DND-41 (cell line): ENCODE data around the gene ATP1A2.

Source experiments
- ATAC-seq: fragments of 200-7000 bp; cut with Tn5 transposase; 3 replicates; pipeline ENCODE4 v1.9.1; 2021; ENCODE audit warnings: low read depth; ENCODE audit not compliant: insufficient read depth
- DNase-seq: peaks from one replicate; pipeline ENCODE4 v3.0.0-alpha.2; 2020
- H2AFZ ChIP-seq: 2 replicates; pipeline ENCODE4 v1.6.0; 2012; ENCODE audit warnings: low read depth, low read length
- H3K27ac ChIP-seq: 2 replicates; pipeline ENCODE4 v1.5.1; 2012; ENCODE audit warnings: low read length, inconsistent platforms
- H3K27me3 ChIP-seq: fragments of 200-600 bp; sonication (generic); 2 replicates; pipeline ENCODE4 v1.6.0; 2012; ENCODE audit warnings: low read length, mild to moderate bottlenecking, inconsistent platforms; ENCODE audit not compliant: insufficient read depth, poor library complexity
- H3K36me3 ChIP-seq: 2 replicates; pipeline ENCODE4 v1.5.1; 2012; ENCODE audit warnings: low read length, inconsistent platforms; ENCODE audit not compliant: insufficient read depth
- H3K4me1 ChIP-seq: 2 replicates; pipeline ENCODE4 v1.5.1; 2012; ENCODE audit warnings: mild to moderate bottlenecking, low read length; ENCODE audit not compliant: insufficient read depth
- H3K4me2 ChIP-seq: 2 replicates; pipeline ENCODE4 v1.6.0; 2012; ENCODE audit warnings: mild to moderate bottlenecking, moderate library complexity, low read length, inconsistent platforms; ENCODE audit not compliant: insufficient read depth
- H3K4me3 ChIP-seq, 2 experiments: fragments of 200-600 bp in 1 of 2; shearing (Covaris generic) in 1 of 2; 2 replicates each; pipeline ENCODE4 v1.5.1; 2012 to 2016; ENCODE audit warnings: inconsistent platforms in 2 of 2, low read length in 2 of 2, mild to moderate bottlenecking in 2 of 2, low read depth in 1 of 2, moderate library complexity in 1 of 2
- H3K79me2 ChIP-seq: 2 replicates; pipeline ENCODE4 v1.6.0; 2012; ENCODE audit warnings: low read length, inconsistent platforms; ENCODE audit not compliant: insufficient read depth
- H3K9ac ChIP-seq: 2 replicates; pipeline ENCODE4 v1.6.0; 2012; ENCODE audit warnings: low read depth, mild to moderate bottlenecking, inconsistent platforms, low read length, moderate library complexity
- H3K9me3 ChIP-seq: 2 replicates; pipeline ENCODE4 v1.5.1; 2012; ENCODE audit warnings: low read length, moderate library complexity, mild to moderate bottlenecking, inconsistent platforms; ENCODE audit not compliant: insufficient read depth, severe bottlenecking
- H4K20me1 ChIP-seq: 2 replicates; pipeline ENCODE4 v1.6.0; 2012; ENCODE audit warnings: low read length; ENCODE audit not compliant: insufficient read depth
- EZH2 ChIP-seq: IDR thresholded peaks from 3 replicates; pipeline ENCODE4 v1.6.1; 2012; ENCODE audit warnings: borderline replicate concordance, low read depth, mild to moderate bottlenecking, moderate library complexity, low read length, inconsistent platforms; ENCODE audit not compliant: severe bottlenecking
- TF ChIP-seq, protein P1 (sequence below): IDR thresholded peaks from 2 replicates; pipeline ENCODE4 v1.5.1; 2012; ENCODE audit warnings: borderline replicate concordance, low read length, moderate library complexity, mild to moderate bottlenecking; ENCODE audit not compliant: poor library complexity, severe bottlenecking; ENCODE audit errors: extremely low read depth

The ATP1A2 gene

DNA sequence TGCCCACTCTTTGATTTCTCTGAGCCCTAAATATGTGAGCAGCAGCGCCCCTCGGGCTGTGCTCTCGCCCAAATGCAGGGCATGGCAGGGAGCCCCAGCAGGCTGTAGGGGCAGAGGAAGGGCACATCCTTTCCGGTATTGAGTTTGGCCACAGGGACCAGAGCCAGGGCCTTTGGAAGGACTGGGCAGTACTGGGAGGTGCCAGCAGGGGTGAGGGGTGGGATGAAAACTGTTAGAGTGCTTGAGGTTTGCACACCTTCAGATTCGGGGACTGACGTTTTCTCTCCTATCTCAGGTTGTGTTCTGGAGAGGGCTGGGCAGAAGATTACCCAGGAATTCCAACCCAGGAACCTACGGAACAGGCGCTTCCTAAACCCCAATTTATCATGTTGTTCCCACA lies 2.2 kb upstream of the ATP1A2 start:
- no peak for TF ChIP-seq EZH2
- TF ChIP-seq, protein P1, sequence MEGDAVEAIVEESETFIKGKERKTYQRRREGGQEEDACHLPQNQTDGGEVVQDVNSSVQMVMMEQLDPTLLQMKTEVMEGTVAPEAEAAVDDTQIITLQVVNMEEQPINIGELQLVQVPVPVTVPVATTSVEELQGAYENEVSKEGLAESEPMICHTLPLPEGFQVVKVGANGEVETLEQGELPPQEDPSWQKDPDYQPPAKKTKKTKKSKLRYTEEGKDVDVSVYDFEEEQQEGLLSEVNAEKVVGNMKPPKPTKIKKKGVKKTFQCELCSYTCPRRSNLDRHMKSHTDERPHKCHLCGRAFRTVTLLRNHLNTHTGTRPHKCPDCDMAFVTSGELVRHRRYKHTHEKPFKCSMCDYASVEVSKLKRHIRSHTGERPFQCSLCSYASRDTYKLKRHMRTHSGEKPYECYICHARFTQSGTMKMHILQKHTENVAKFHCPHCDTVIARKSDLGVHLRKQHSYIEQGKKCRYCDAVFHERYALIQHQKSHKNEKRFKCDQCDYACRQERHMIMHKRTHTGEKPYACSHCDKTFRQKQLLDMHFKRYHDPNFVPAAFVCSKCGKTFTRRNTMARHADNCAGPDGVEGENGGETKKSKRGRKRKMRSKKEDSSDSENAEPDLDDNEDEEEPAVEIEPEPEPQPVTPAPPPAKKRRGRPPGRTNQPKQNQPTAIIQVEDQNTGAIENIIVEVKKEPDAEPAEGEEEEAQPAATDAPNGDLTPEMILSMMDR, result no peak
- no peak for ATAC-seq
- Histone ChIP-seq H3K27me3 (peaks cover 28% of the 10 kb centered on the region), H3K79me2 (no peaks in the 10 kb centered on the region), H3K27ac (no peak overlapping the region), H3K36me3 (no peaks in the 10 kb centered on the region), H3K9me3 (no peaks in the 10 kb centered on the region), H3K4me2 (no peak overlapping the region), H4K20me1 (no peaks in the 10 kb centered on the region), H3K4me3 (no peak overlapping the region), H2AFZ (no peak overlapping the region), H3K9ac (no peak overlapping the region), H3K4me1 (no peaks in the 10 kb centered on the region)
- no peak for DNase-seq

DNA sequence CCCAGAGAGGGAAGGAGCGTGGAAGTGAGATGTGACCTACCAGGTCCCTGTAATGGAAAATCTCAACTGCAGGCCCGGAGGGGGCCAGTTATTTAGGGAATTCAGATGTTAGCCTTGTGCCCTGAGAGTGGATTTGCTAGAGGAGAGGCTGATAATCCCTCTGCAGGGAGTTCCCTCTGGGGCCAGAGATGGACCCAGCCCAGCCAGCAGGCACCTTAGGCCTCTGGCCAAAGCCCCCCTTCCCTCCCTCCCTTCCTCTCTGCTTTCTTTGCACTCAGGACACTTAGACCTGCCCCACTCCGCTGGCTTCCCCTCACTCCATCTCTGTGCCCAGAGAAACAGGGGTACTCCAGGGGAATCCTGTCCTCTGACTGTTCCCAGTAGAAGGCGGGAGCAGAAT lies 1.5 kb upstream of the ATP1A2 start:
- Histone ChIP-seq H3K27me3 (peaks cover 32% of the 10 kb centered on the region), H3K79me2 (no peaks in the 10 kb centered on the region), H3K9ac (no peak overlapping the region), H3K4me3 (no peak overlapping the region), H3K4me2 (no peak overlapping the region), H3K4me1 (no peaks in the 10 kb centered on the region), H3K9me3 (no peaks in the 10 kb centered on the region), H4K20me1 (no peaks in the 10 kb centered on the region), H3K36me3 (no peaks in the 10 kb centered on the region), H3K27ac (no peak overlapping the region), H2AFZ (no peak overlapping the region)
- ATAC-seq (no peak), DNase-seq (no peak)
- TF ChIP-seq EZH2, result no peak
- TF ChIP-seq, protein P1, result no peak

DNA sequence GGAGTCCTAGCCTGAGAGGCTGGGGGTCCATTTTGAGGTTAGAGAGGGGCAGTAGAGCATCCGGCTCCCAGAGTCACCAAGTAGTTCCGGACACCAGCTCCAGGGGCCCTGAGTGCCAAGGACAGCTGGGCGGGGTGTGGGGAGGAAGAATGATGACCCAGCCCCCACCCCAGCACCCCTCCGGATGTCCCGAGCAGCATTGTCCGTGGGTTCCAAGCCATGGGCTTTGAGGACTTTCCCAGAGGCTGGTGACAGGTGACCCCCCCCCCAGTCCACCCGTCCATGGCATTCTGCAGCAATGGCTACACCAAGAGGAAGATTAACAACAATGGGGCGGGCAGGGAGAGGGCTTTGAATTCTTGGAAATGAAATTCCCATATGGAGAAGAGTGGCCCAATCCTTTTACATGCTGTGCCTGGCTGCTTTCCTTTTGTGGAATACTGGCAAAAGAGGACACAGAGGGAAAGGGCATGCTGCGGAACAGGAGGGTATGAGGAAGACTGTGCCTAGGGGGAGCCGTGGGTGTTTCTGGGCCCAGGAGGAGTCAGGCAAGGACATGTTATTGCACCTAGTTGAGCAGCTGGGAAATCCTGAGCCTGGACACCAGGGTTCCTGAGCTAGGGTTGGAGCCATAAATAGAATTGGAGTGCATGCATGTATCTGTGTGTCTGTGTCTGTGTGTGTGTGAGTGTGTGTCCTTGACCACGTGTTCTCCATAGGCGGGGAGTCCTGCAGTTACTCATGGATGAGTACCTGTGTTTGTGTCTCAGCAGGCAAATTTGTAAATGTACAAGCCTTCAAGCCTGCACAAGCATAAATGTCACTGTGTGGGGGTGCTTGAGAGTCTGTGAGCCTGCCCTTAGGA lies 956 bp downstream of the ATP1A2 start:
- ATAC-seq, result no peak
- H2AFZ ChIP-seq, result no peak overlapping the region
- H4K20me1 ChIP-seq, result no peaks in the 10 kb centered on the region
- no peaks in the 10 kb centered on the region for H3K4me1 ChIP-seq
- DNase-seq, result no peak
- H3K27me3 ChIP-seq, result peaks cover 34% of the 10 kb centered on the region
- no peaks in the 10 kb centered on the region for H3K79me2 ChIP-seq
- no peaks in the 10 kb centered on the region for H3K9me3 ChIP-seq
- H3K9ac ChIP-seq, result no peak overlapping the region
- no peaks in the 10 kb centered on the region for H3K36me3 ChIP-seq
- H3K4me2 ChIP-seq, result no peak overlapping the region
- H3K27ac ChIP-seq, result no peak overlapping the region
- H3K4me3 ChIP-seq, result no peak overlapping the region
- TF ChIP-seq, protein P1, result no peak
- no peak for TF ChIP-seq EZH2
